ENCODE results near the gene OBSCN.

OBSCN gene

DNA sequence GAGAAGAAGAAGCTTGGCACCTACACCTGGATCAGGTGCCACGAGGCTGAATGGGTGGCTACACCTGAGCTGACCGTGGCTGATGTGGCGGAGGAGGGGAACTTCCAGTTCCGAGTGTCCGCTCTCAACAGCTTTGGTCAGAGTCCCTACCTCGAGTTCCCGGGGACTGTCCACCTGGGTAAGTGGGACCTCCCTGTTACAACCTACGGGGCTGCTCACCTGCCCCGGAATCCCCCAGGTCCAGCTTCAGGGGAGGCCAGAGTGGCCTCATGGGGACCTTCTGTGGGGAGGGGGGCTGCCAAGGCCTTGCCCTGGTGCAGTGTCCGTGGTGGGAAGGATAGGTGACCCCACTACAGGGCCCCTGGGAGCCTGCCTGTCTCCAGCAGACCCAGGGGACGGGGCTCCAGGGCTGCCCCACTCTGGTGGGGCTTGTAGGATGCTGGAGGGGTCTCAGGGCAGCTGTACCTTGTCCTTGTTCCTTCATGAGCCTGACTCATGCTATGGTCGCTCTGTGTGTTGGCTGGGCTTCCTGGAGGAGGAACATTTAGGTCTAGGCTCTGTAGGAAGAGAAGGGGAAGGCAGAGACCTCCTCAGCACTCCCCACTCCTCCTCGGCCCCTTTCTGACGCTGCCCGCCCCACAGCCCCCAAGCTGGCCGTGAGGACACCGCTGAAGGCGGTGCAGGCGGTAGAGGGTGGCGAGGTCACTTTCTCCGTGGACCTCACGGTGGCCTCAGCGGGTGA, 7.2 kb downstream of the OBSCN start:
- H4K8ac ChIP-seq (ENCODE audit: low read length), result no peak overlapping the region
- H2BK120ac ChIP-seq (ENCODE audit: low read depth, low read length), result no peak overlapping the region
- H3K4ac ChIP-seq (ENCODE audit: low read depth in 1 of 2, low read length in 2 of 2), result no peak overlapping the region
- no peak overlapping the region for H3K14ac ChIP-seq (ENCODE audit: low read length in 2 of 2)
- peaks cover 21% of the 10 kb centered on the region for H3K4me1 ChIP-seq (ENCODE audit: control insufficient read depth, insufficient read depth, low read depth, low read length)
- no peak overlapping the region for H3K27ac ChIP-seq (ENCODE audit: low read length, poor library complexity, severe bottlenecking)
- DNase-seq, result no peak
- H2BK12ac ChIP-seq (ENCODE audit: low read length in 2 of 2), result no peak overlapping the region
- H3K9me3 ChIP-seq (ENCODE audit: control insufficient read depth, low read length), result no peaks in the 10 kb centered on the region
- H3K9ac ChIP-seq (ENCODE audit: low read length), result no peak overlapping the region
- H3K27me3 ChIP-seq (ENCODE audit: control insufficient read depth in 1 of 2, insufficient read depth in 1 of 2, low read length in 2 of 2), result peaks cover 0 to 37% of the 10 kb centered on the region in 2 experiments
- H3K4me2 ChIP-seq (ENCODE audit: low read length, poor library complexity, severe bottlenecking), result no peak overlapping the region
- peaks cover 1% of the 10 kb centered on the region for H3K79me1 ChIP-seq (replicated peaks; ENCODE audit: low read length, poor library complexity, severe bottlenecking)
- no peak overlapping the region for H2BK15ac ChIP-seq (ENCODE audit: low read depth, poor library complexity, severe bottlenecking)
- H3K36me3 ChIP-seq (ENCODE audit: control insufficient read depth in 1 of 2, insufficient read depth in 2 of 2, low read depth in 1 of 2, low read length in 2 of 2), result peaks cover 0 to 53% of the 10 kb centered on the region in 2 experiments
- H3K4me3 ChIP-seq (ENCODE audit: insufficient read depth in 1 of 2, low read depth in 1 of 2, low read length in 2 of 2), result no peak overlapping the region
- no peak overlapping the region for H2AK5ac ChIP-seq (ENCODE audit: low read length, severe bottlenecking)
- H3K18ac ChIP-seq (ENCODE audit: low read depth in 1 of 2, low read length in 2 of 2), result no peak overlapping the region
- H3K23ac ChIP-seq (ENCODE audit: low read length in 2 of 2), result no peak overlapping the region
- no peak overlapping the region for H2AFZ ChIP-seq (ENCODE audit: low read depth, low read length)
- no peak overlapping the region for H4K91ac ChIP-seq (ENCODE audit: low read length)
- no peak overlapping the region for H2BK5ac ChIP-seq (ENCODE audit: low read depth, low read length, poor library complexity, severe bottlenecking)
- 96% methylated on average over 22 of the region's 23 CpGs for WGBS

DNA sequence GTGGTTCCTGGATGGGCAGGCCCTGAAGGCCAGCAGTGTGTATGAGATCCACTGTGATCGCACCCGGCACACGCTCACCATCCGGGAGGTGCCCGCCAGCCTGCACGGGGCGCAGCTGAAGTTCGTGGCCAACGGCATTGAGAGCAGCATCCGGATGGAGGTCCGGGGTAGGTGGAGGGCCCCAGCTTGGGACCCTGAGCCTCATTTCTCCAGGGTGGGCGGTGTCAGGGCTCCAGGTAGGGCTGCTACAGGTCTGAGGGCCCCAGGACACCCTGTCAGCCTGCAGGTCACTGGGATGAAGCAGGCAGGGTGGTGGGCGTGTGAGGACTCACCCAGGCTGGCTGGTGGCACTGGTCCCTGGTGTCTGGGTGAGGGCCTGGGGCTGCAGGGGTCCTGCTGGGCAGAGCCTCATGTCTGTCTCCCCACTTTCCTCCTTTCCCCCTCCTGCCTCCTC, 7.8 kb downstream of the OBSCN start:
- peaks cover 0 to 58% of the 10 kb centered on the region in 2 experiments for H3K36me3 ChIP-seq (ENCODE audit: control insufficient read depth in 1 of 2, insufficient read depth in 2 of 2, low read depth in 1 of 2, low read length in 2 of 2)
- no peak overlapping the region for H3K4me2 ChIP-seq (ENCODE audit: low read length, poor library complexity, severe bottlenecking)
- H4K8ac ChIP-seq (ENCODE audit: low read length), result no peak overlapping the region
- no peak overlapping the region for H3K9ac ChIP-seq (ENCODE audit: low read length)
- no peak overlapping the region for H3K23ac ChIP-seq (ENCODE audit: low read length in 2 of 2)
- no peak overlapping the region for H3K14ac ChIP-seq (ENCODE audit: low read length in 2 of 2)
- no peak overlapping the region for H2BK15ac ChIP-seq (ENCODE audit: low read depth, poor library complexity, severe bottlenecking)
- no peak overlapping the region for H2AK5ac ChIP-seq (ENCODE audit: low read length, severe bottlenecking)
- H3K18ac ChIP-seq (ENCODE audit: low read depth in 1 of 2, low read length in 2 of 2), result no peak overlapping the region
- no peak overlapping the region for H3K27ac ChIP-seq (ENCODE audit: low read length, poor library complexity, severe bottlenecking)
- no peak overlapping the region for H2BK120ac ChIP-seq (ENCODE audit: low read depth, low read length)
- H3K4me3 ChIP-seq (ENCODE audit: insufficient read depth in 1 of 2, low read depth in 1 of 2, low read length in 2 of 2), result no peak overlapping the region
- WGBS, result 99% methylated on average over 13 of the region's 13 CpGs
- peaks cover 0 to 40% of the 10 kb centered on the region in 2 experiments for H3K27me3 ChIP-seq (ENCODE audit: control insufficient read depth in 1 of 2, insufficient read depth in 1 of 2, low read length in 2 of 2)
- H2BK5ac ChIP-seq (ENCODE audit: low read depth, low read length, poor library complexity, severe bottlenecking), result no peak overlapping the region
- peaks cover 1% of the 10 kb centered on the region for H3K79me1 ChIP-seq (replicated peaks; ENCODE audit: low read length, poor library complexity, severe bottlenecking)
- no peak overlapping the region for H3K4ac ChIP-seq (ENCODE audit: low read depth in 1 of 2, low read length in 2 of 2)
- no peak overlapping the region for H2BK12ac ChIP-seq (ENCODE audit: low read length in 2 of 2)
- no peak overlapping the region for H4K91ac ChIP-seq (ENCODE audit: low read length)
- no peak for DNase-seq
- H3K9me3 ChIP-seq (ENCODE audit: control insufficient read depth, low read length), result no peaks in the 10 kb centered on the region
- H2AFZ ChIP-seq (ENCODE audit: low read depth, low read length), result no peak overlapping the region
- H3K4me1 ChIP-seq (ENCODE audit: control insufficient read depth, insufficient read depth, low read depth, low read length), result peaks cover 21% of the 10 kb centered on the region

DNA sequence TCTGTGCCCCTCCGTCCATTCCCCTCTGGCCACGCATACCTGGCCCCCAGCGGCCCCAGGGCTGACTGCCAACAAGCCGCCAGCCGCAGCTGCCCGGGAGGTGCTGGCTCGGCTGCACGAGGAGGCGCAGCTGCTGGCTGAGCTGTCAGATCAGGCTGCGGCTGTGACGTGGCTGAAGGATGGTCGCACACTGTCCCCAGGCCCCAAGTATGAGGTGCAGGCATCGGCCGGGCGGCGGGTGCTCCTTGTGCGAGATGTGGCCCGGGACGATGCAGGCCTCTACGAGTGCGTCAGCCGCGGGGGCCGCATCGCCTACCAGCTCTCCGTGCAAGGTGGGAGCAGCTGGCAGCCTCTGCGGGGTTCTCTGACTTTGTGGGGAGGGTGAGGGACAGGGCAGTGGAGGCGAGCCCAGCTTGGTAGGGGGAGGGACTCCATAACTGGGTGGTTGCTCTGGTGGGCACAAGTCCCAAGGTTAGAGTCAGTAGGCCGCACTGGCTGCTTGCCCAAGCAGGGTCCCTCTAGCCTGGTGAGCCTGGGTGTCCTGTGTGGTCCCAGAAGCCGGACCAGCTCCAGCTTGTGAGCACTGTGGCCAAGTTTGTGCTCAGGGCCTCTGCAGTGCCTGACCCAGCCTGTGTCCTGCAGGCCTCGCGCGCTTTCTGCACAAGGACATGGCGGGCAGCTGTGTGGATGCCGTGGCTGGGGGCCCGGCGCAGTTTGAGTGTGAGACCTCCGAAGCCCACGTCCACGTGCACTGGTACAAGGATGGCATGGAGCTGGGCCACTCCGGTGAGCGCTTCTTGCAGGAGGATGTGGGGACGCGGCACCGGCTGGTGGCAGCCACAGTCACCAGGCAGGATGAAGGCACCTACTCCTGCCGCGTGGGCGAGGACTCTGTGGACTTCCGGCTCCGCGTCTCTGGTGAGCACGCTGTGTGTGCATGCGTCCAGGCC, 8.8 kb downstream of the OBSCN start:
- H3K79me1 ChIP-seq (replicated peaks; ENCODE audit: low read length, poor library complexity, severe bottlenecking), result peaks cover 1% of the 10 kb centered on the region
- H3K4me1 ChIP-seq (ENCODE audit: control insufficient read depth, insufficient read depth, low read depth, low read length), result peaks cover 21% of the 10 kb centered on the region
- H3K14ac ChIP-seq (ENCODE audit: low read length in 2 of 2), result no peak overlapping the region
- no peak overlapping the region for H2AK5ac ChIP-seq (ENCODE audit: low read length, severe bottlenecking)
- no peak overlapping the region for H2BK120ac ChIP-seq (ENCODE audit: low read depth, low read length)
- no peak overlapping the region for H3K18ac ChIP-seq (ENCODE audit: low read depth in 1 of 2, low read length in 2 of 2)
- no peak overlapping the region for H2BK15ac ChIP-seq (ENCODE audit: low read depth, poor library complexity, severe bottlenecking)
- H3K4ac ChIP-seq (ENCODE audit: low read depth in 1 of 2, low read length in 2 of 2), result no peak overlapping the region
- no peak for DNase-seq
- H3K9me3 ChIP-seq (ENCODE audit: control insufficient read depth, low read length), result no peaks in the 10 kb centered on the region
- no peak overlapping the region for H4K8ac ChIP-seq (ENCODE audit: low read length)
- no peak overlapping the region for H3K27ac ChIP-seq (ENCODE audit: low read length, poor library complexity, severe bottlenecking)
- no peak overlapping the region for H2BK5ac ChIP-seq (ENCODE audit: low read depth, low read length, poor library complexity, severe bottlenecking)
- H2AFZ ChIP-seq (ENCODE audit: low read depth, low read length), result no peak overlapping the region
- H3K4me3 ChIP-seq (ENCODE audit: insufficient read depth in 1 of 2, low read depth in 1 of 2, low read length in 2 of 2), result no peak overlapping the region
- no peak overlapping the region for H4K91ac ChIP-seq (ENCODE audit: low read length)
- peaks cover 0 to 57% of the 10 kb centered on the region in 2 experiments for H3K36me3 ChIP-seq (ENCODE audit: control insufficient read depth in 1 of 2, insufficient read depth in 2 of 2, low read depth in 1 of 2, low read length in 2 of 2)
- H3K9ac ChIP-seq (ENCODE audit: low read length), result no peak overlapping the region
- peaks cover 0 to 32% of the 10 kb centered on the region in 2 experiments for H3K27me3 ChIP-seq (ENCODE audit: control insufficient read depth in 1 of 2, insufficient read depth in 1 of 2, low read length in 2 of 2)
- H2BK12ac ChIP-seq (ENCODE audit: low read length in 2 of 2), result no peak overlapping the region
- no peak overlapping the region for H3K23ac ChIP-seq (ENCODE audit: low read length in 2 of 2)
- H3K4me2 ChIP-seq (ENCODE audit: low read length, poor library complexity, severe bottlenecking), result no peak overlapping the region
- 97% methylated on average over 53 of the region's 53 CpGs for WGBS
